Stimulated activated CD8-positive, alpha-beta memory T cell treated with anti-CD3 and anti-CD28 coated beads, Interleukin-2, amount 100 ng/mL, for 48 hours (primary cell): Measurements from ENCODE around the gene MYOC.
"Not testable (repeated sequence)": the region's sequence is repeated elsewhere in the genome, so short reads cannot be mapped to it uniquely, and the experiment has no call there.

ENCODE experiments used
- DNase-seq, 2 donors: peaks; one replicate each; pipeline ENCODE4 v3.0.0-alpha.2; 2020; ENCODE audit warnings: low read depth in 2 of 2

MYOC gene

GRCh38 chr1:171606402-171606941, 46.0 kb downstream of the MYOC start:
- no peak for DNase-seq

- not testable (repeated sequence) for DNase-seq
These were observed 49.4 kb downstream of the MYOC start for GRCh38 chr1:171603042-171603441.

GRCh38 chr1:171600862-171601261, 51.6 kb downstream of the MYOC start:
- DNase-seq, result no peak

GRCh38 chr1:171600310-171600709, 52.2 kb downstream of the MYOC start:
- DNase-seq, result not testable (repeated sequence)

- no peak for DNase-seq
These were observed 55.3 kb downstream of the MYOC start for GRCh38 chr1:171597203-171597602.

GRCh38 chr1:171596705-171597104, 55.8 kb downstream of the MYOC start:
- no peak for DNase-seq

- no peak for DNase-seq
These were observed 56.4 kb downstream of the MYOC start for GRCh38 chr1:171596119-171596518.

GRCh38 chr1:171595324-171595723, 57.2 kb downstream of the MYOC start:
- DNase-seq, result no peak

GRCh38 chr1:171590022-171590421, 62.5 kb downstream of the MYOC start:
- no peak for DNase-seq

GRCh38 chr1:171588230-171588629, 64.3 kb downstream of the MYOC start:
- DNase-seq, result no peak

GRCh38 chr1:171585715-171586114, 66.8 kb downstream of the MYOC start:
- DNase-seq, result no peak
